Endometrial microvascular endothelial cells (primary cell): ENCODE measurements around the gene SLX1A. TPM values are rescaled to one million over a fixed set of nuclear protein-coding genes. Genes with fewer than 3 reads are reported as not detected.
"Not testable (repeated sequence)": the region's sequence is repeated elsewhere in the genome, so short reads cannot be mapped to it uniquely, and the experiment has no call there.

ENCODE experiments used
- in situ Hi-C: cut with HindIII; loops from 2 replicates; pipeline ENCODE4 v1.10.0; 2017; ENCODE audit warnings: low sequenced_read_pairs, low pct_unique_long_range_greater_than_20kb; ENCODE audit errors: inconsistent ontology term
- total RNA-seq: library from RNA; depleted of rRNA; stranded (reverse); fragments of >200 nt; gene quantifications from one replicate; pipeline ENCODE4 v1.2.3, GENCODE V29; 2015; ENCODE audit errors: inconsistent ontology term

The SLX1A gene
- total RNA-seq, 1 donor from 2014 or later: 57.4 TPM

DNA sequence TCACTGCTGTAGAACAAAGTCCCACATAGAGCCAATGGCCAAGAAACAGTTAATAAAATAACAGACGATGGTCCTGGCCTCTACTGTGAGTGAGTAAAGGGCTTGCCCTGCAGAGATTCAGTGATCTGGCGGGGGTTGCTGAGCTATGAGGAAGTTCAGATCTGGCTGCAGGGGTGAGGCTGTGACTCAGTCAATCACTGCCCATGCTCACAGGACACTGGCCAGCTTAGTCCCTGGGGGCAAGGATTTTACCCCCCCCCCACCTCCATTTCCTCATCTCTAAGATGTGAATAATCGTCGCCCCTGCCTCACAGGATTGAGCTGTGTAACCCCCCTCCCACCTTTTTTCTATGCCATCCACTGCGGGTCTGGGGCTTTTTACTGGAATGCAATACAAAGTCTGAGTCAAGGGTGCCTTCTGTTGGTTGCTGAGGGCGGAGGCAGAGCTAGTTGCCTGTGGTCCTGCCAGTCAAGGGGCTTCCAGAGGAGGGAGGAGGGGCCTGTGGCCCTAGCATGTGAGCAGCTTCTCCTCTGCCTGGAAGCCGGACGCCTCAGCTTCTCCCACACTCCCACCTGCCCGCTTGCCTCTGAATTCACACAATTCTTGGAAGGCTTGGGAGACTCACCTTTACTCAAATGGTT lies 13.5 kb downstream of the SLX1A start:
- in situ Hi-C loops: not testable (repeated sequence)

DNA sequence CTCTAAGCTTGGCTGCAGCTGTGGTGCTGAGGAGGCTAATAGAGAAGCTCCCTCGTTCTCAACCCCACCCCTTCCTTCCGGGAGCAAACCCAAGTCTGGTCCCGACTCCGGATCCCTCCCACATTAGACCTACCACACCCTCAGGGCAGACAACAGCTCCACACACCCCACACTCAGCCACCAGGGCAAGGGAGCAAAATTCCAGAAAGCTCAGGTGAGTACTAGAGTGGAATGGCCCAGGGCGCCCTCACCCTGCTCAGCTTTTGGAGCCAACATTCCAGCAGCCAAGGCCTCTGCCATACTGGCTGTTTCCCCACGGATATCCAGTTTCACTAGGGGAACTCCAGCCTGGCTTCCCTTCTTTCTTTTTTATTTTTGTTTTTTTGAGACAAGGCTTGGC lies 15.4 kb downstream of the SLX1A start:
- in situ Hi-C loops: not testable (repeated sequence)

DNA sequence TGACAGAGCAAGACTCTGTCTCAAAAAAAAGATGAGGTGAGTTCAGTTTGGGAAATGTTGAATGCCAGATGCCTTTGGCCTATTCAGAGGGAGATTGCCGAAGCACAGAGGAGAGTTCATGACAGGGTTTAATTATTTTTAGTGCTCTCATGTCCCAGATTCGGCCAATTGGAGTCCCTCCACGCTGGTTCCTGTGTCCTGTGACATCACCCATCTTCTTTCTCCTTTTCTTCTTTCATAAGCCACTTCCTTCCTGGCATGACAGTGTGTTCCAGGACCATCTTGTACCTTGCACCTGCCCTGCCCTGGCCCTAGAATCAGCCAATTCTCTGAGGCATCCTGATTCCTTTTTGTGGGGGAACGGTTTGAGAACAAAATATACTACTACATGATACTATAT lies 17.7 kb downstream of the SLX1A start:
- in situ Hi-C loops: not testable (repeated sequence)

DNA sequence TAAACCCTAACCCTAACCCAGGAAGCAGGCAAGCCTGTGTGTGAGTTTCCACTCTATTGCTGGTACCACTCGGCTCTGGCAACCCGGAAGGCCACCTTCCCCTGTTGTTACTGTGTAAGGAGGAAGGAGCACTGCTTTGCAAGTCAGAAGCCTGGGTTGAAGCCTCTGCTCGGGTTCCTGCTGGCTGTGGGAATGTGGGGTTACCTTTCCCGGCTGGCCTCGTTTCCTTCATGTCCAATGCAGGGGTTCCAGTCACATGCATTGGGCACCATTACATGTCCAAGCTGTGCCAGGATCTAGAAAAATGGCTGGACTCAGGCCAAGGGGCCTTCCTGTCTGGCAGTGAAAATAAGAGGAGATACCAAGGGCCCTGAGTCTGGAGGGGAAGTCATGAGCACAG lies 23.4 kb downstream of the SLX1A start:
- in situ Hi-C loops: not testable (repeated sequence)

Other genes starting within 250 kb of the SLX1A start
- 150 TPM for gene TMEM219, start 231.8 kb upstream of the SLX1A start, total RNA-seq
- 87.5 TPM for gene TAOK2, start 220.0 kb upstream of the SLX1A start, total RNA-seq
- gene HIRIP3, start 198.3 kb upstream of the SLX1A start, total RNA-seq: 9.7 TPM
- gene INO80E, start 197.6 kb upstream of the SLX1A start, total RNA-seq: 104 TPM
- gene DOC2A, start 182.8 kb upstream of the SLX1A start, total RNA-seq: not detected
- not detected for gene C16orf92, start 170.7 kb upstream of the SLX1A start, total RNA-seq
- 0.84 TPM for gene TLCD3B, start 162.6 kb upstream of the SLX1A start, total RNA-seq
- 1,335 TPM for gene ALDOA, start 128.1 kb upstream of the SLX1A start, total RNA-seq
- gene PPP4C, start 117.9 kb upstream of the SLX1A start, total RNA-seq: 135 TPM
- gene TBX6, start 102.0 kb upstream of the SLX1A start, total RNA-seq: not detected
- gene YPEL3, start 97.7 kb upstream of the SLX1A start, total RNA-seq: 10.9 TPM
- 1.3 TPM for gene GDPD3, start 80.3 kb upstream of the SLX1A start, total RNA-seq
- gene MAPK3, start 70.7 kb upstream of the SLX1A start, total RNA-seq: 78.1 TPM
- gene CORO1A, start 10.3 kb upstream of the SLX1A start, total RNA-seq: 2.5 TPM
- gene BOLA2B, start 209 bp upstream of the SLX1A start, total RNA-seq: 1,039 TPM
- gene SULT1A3, start 5.4 kb downstream of the SLX1A start, total RNA-seq: 25.2 TPM
- gene NPIPB13, start 54.6 kb downstream of the SLX1A start, total RNA-seq: not detected
- gene CD2BP2, start 161.4 kb downstream of the SLX1A start, total RNA-seq: 72.5 TPM
- 69.5 TPM for gene TBC1D10B, start 176.6 kb downstream of the SLX1A start, total RNA-seq
- gene MYL11, start 180.9 kb downstream of the SLX1A start, total RNA-seq: not detected
- gene SEPTIN1, start 188.7 kb downstream of the SLX1A start, total RNA-seq: not detected
- 5.8 TPM for gene ZNF48, start 201.5 kb downstream of the SLX1A start, total RNA-seq
- gene ZNF771, start 213.7 kb downstream of the SLX1A start, total RNA-seq: 4.3 TPM
- gene DCTPP1, start 236.2 kb downstream of the SLX1A start, total RNA-seq: 66.6 TPM